Body of pancreas (tissue), 4 donors: ENCODE results near the gene SYPL1.

Source experiments
- CTCF ChIP-seq, 7 experiments: fragments of 450-650 bp in 4 of 7; fragments of 200-600 bp in 3 of 7; sonication (generic) in 3 of 7; IDR thresholded peaks; one replicate each; pipeline ENCODE4 v1.5.1; 2016 to 2019; ENCODE audit warnings: antibody characterized with exemption in 7 of 7
- POLR2A ChIP-seq, 3 donors: fragments of 450-650 bp; IDR thresholded peaks; one replicate each; pipeline ENCODE4 v1.6.1; 2016; ENCODE audit warnings: antibody characterized with exemption in 3 of 3, mild to moderate bottlenecking in 2 of 3

DNA sequence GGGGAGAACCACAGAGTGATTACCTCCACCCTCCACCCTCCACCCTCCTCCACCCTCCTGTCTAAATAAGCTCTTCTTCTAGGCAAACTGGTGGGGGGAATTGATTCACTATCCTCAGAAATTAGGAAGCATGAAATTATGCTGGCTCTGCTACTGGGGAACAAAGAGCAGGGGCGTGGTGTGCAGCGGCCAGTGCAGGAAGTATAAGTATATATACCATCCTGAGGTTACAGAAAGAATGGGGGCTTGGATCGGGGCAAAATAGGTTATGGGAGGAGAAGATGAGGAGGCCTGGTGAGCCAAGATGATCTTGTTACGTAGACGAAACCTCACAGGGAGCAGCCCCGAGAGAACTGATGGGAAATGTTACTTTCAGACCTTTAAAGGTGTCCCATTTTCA is 49.1 kb downstream of the SYPL1 start:
- TF ChIP-seq CTCF (IDR thresholded peaks at IDR 0.05) (no peak), POLR2A (IDR thresholded peaks at IDR 0.05) (no peak)
